Small intestine (tissue), 7 donors: ENCODE data around the gene DDX47. TPM values are rescaled to one million over a fixed set of nuclear protein-coding genes. Genes with fewer than 3 reads are reported as not detected.
A peak's percentile ranks its signal among the peaks of the same experiment; 100 is the strongest.
"Not testable (repeated sequence)": the region's sequence is repeated elsewhere in the genome, so short reads cannot be mapped to it uniquely, and the experiment has no call there.

ENCODE experiments used
- DNase-seq, 2 donors: peaks; one replicate each; pipeline versions ENCODE4 v3.0.0 to v3.0.0-alpha.2; 2013
- FAIRE-seq: peaks from 2 replicates; lab custom pipeline; 2012; peaks lifted over from hg19 to GRCh38; lab: Jason Lieb, UNC
- H3K27ac ChIP-seq, 3 donors: one replicate each; pipeline ENCODE4 v1.5.1; 2013; ENCODE audit warnings: low read length in 2 of 3, mild to moderate bottlenecking in 2 of 3, control low read depth in 1 of 3, inconsistent platforms in 1 of 3, low read depth in 1 of 3, moderate library complexity in 1 of 3
- H3K27me3 ChIP-seq, 3 donors: one replicate each; pipeline ENCODE4 v1.6.1; 2013; ENCODE audit warnings: low read length in 3 of 3, inconsistent platforms in 1 of 3; ENCODE audit not compliant: control insufficient read depth in 3 of 3, insufficient read depth in 3 of 3
- H3K36me3 ChIP-seq, 3 donors: one replicate each; pipeline ENCODE4 v1.6.1; 2013; ENCODE audit warnings: low read length in 3 of 3, inconsistent platforms in 1 of 3, low read depth in 1 of 3, mild to moderate bottlenecking in 1 of 3, moderate library complexity in 1 of 3; ENCODE audit not compliant: control insufficient read depth in 3 of 3, insufficient read depth in 2 of 3
- H3K4me1 ChIP-seq, 3 donors: one replicate each; pipeline ENCODE4 v1.6.1; 2013; ENCODE audit warnings: low read length in 2 of 3, inconsistent platforms in 1 of 3, low read depth in 1 of 3, mild to moderate bottlenecking in 1 of 3, moderate library complexity in 1 of 3; ENCODE audit not compliant: control insufficient read depth in 3 of 3, insufficient read depth in 2 of 3
- H3K4me3 ChIP-seq, 3 donors: one replicate each; pipeline ENCODE4 v1.5.1; 2013; ENCODE audit warnings: low read length in 3 of 3, control low read depth in 1 of 3, inconsistent platforms in 1 of 3, low read depth in 1 of 3, mild to moderate bottlenecking in 1 of 3, moderate library complexity in 1 of 3
- H3K9me3 ChIP-seq, 2 donors: one replicate each; pipeline ENCODE4 v1.6.1; 2013; ENCODE audit warnings: low read depth in 1 of 2, low read length in 1 of 2; ENCODE audit not compliant: control insufficient read depth in 2 of 2, insufficient read depth in 1 of 2
- WGBS, 3 donors: extraction: QIAGEN DNeasy Blood & Tissue Kit; methylation state at CpG; one replicate each; pipeline ENCODE4 v1.1.7; 2013; 5-methylcytosine and 5-hydroxymethylcytosine counted together
- polyA plus RNA-seq, 4 donors: library from polyadenylated mRNA; stranded (reverse) in 3 of 4; unstranded in 1 of 4; fragments of 200-250 nt in 3 of 4; fragments of 120-200 nt in 1 of 4; gene quantifications; one replicate each; pipeline versions ENCODE4 v1.2.1 to v1.2.3, GENCODE V29; 2013
- donor health status: healthy with polysubstance abuse.
- donor health status: control.
- donor health status: control.
- donor health status: Bipolar disorder and iron deficiency.
- donor health status: healthy.

DDX47 gene
- polyA plus RNA-seq, 4 donors, result 25.5 to 52.7 (median 33.6) TPM

DNA sequence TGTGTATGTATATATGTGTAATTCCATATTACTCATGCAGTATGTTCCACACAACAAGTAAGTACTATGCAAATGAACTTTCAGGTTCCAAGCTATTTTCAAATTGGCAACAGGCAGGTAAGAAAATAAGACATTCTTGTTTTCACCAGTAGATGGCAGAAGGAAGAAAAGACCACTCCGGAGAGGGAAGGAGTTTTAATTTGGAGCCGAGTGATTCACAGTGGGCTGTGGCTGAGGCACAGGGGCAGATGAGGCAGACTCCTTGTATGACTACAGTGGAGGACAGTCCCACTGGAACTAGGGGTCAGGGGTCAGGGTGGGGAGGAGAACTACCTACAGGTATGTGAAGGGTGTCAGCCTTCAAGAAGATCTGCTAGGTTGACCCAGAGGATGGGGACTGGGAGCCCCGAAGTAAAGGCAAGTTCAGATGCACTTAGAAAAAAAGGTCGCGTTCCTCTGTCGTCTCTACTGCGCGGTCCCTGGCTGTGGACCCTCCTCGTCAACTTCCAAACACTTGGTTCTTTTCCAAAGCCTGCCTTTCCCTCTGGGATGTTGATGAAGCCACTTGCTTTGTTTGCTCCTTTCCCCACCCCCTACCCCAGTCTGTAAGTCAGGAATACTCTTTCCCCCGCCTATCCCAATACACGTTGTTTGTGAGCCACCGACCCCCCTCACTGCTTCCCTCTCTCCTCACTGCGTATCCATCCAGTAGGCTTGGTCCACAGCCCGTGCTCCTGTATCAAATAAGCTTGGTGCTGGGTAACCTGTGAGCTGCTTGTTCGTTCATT, 24.1 kb downstream of the DDX47 start:
- H3K27ac ChIP-seq, result peak overlapping the region; percentile 61 to 89 (median 87)
- peaks cover 0 to 20% (median 6%) of the 10 kb centered on the region in 3 donors for H3K36me3 ChIP-seq
- WGBS, 3 donors, result 52 to 58% (median 56%) methylated on average over 15 of the region's 15 CpGs
- H3K4me1 ChIP-seq, result peaks cover 5 to 52% (median 7%) of the 10 kb centered on the region in 3 donors
- FAIRE-seq (no peak), DNase-seq (peak; percentile 77 to 81)
- no peaks in the 10 kb centered on the region for H3K9me3 ChIP-seq
- no peak overlapping the region for H3K4me3 ChIP-seq
- no peaks in the 10 kb centered on the region for H3K27me3 ChIP-seq

DNA sequence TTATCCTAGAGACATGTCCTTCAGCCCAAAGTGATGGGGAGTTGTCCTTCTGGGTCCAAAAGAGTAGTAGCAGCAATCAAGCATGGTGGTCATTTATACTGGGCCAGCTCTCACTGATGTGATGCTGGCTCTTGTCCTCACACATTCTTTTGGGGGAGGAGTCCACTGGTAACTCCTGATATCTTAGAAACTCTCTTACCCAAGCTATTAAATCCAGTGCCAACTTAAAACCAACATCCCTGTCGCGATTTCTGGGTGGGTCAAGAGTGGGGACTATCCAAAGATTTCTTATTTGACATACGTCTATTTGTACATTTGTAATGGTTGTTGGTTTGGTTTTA, 24.6 kb downstream of the DDX47 start:
- 86 to 99% (median 94%) methylated on average over 3 of the region's 3 CpGs for WGBS, 3 donors
- Histone ChIP-seq H3K36me3 (peaks cover 0 to 15% (median 3%) of the 10 kb centered on the region in 3 donors), H3K4me3 (no peak overlapping the region), H3K27ac (peak overlapping the region in 2 of 3 donors; percentile 61 to 87), H3K4me1 (peaks cover 5 to 52% (median 7%) of the 10 kb centered on the region in 3 donors), H3K27me3 (no peaks in the 10 kb centered on the region), H3K9me3 (no peaks in the 10 kb centered on the region)
- FAIRE-seq (no peak), DNase-seq (peak in 1 of 2 donors; percentile 8)

DNA sequence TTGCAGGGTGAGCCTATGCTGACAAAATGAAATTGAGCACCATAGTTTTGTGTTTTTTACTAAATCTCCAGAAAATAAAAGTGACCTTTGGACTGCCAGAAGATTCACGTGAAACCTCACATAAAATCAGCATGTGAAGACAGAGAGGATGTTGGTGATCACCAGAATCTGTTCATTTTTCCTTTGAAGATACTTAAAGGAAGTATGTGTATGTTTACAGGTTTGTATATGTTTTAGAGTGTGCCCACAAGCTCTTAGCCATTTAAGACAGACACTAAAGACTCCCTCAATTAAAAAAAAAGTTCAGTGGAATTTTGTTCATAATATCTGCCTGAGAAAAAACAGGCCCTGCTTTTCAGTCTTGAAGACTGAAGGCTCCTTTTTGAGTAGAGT, 25.9 kb downstream of the DDX47 start:
- H3K9me3 ChIP-seq, result no peaks in the 10 kb centered on the region
- no peak for DNase-seq
- H3K4me3 ChIP-seq, result no peak overlapping the region
- no peaks in the 10 kb centered on the region for H3K27me3 ChIP-seq
- FAIRE-seq, result no peak
- H3K36me3 ChIP-seq, result peaks cover 0 to 6% (median 0%) of the 10 kb centered on the region in 3 donors
- no peak overlapping the region for H3K27ac ChIP-seq
- 47 to 80% (median 69%) methylated on average over 1 of the region's 1 CpG for WGBS, 3 donors
- peaks cover 5 to 52% (median 7%) of the 10 kb centered on the region in 3 donors for H3K4me1 ChIP-seq

DNA sequence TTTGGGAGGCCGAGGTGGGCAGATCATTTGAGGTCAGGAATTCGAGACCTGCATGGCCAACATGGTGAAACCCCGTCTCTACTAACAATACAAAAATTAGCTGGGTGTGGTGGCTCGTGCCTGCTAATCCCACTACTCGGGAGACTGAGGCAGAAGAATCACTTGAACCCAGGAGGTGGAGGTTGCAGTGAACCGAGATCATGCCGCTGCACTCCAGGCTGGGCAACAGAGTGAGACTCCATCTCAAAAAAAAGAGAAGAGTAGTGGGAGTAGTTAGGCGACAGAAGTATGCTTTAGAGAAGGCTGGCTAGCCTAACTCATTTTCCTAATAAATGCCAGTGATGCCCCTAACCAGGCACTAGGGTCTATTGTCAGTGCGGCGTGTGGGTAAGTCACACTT, 26.3 kb downstream of the DDX47 start:
- not testable (repeated sequence) for FAIRE-seq, H3K4me3 ChIP-seq, H3K36me3 ChIP-seq, DNase-seq, H3K27me3 ChIP-seq, H3K9me3 ChIP-seq
- WGBS, 3 donors, result 76 to 88% (median 83%) methylated on average over 10 of the region's 10 CpGs
- Histone ChIP-seq H3K27ac (peak overlapping the region; percentile 27 to 62 (median 41)), H3K4me1 (peaks cover 5 to 52% (median 7%) of the 10 kb centered on the region in 3 donors)

DNA sequence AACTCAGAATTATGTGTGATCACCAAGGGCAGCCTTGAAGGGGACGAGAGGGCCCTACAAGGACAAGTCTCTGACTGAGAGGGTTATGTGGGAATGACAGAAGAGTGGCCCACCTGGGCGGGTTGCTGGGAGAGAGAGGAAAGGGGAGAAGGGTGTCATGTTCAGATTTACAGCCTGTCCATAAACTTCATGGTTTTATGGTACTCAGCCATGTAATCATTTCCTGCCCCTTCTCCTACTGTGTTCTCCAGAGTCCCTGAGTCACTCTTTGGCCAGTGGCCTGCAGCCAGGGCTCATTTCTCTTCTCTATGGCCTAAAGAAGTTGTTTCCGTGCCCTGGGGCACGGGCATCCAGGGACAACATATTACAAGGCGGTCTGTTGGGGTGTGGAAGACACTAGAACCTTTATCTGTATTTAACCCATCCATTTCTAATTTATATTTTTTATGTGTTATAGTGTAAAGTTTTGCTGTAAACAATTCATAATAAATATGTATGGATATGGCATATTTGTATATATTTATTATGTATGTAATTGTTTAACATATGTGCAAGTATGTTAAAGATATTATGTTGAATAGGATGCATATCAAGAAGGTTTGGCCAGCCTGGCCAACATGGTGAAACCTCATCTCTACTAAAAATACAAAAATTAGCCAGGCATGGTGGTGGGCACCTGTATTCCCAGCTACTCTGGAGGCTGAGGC, 26.9 kb downstream of the DDX47 start:
- FAIRE-seq, result no peak
- Histone ChIP-seq H3K4me3 (no peak overlapping the region), H3K9me3 (no peaks in the 10 kb centered on the region), H3K27ac (peak overlapping the region; percentile 27 to 62 (median 53)), H3K36me3 (peaks cover 0 to 6% (median 0%) of the 10 kb centered on the region in 3 donors), H3K27me3 (no peaks in the 10 kb centered on the region), H3K4me1 (peaks cover 5 to 47% (median 7%) of the 10 kb centered on the region in 3 donors)
- 13 to 61% (median 34%) methylated on average over 5 of the region's 5 CpGs for WGBS, 3 donors
- peak; percentile 89 for DNase-seq

DNA sequence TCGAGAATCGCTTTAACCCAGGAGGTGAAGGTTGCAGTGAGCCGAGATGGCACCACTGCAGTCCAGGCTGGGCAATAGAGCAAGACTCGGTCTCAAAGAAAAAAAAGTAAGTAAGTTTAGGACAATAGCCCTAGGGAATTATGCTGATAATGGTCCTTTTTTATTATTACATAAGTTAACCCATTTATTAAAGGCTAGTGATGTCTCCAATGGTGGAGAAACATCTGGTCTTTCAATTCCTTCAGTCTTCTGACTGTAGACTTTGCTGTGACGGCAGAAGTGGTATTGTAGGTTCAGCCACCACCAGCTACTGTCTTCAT, 27.4 kb downstream of the DDX47 start:
- H3K4me3 ChIP-seq, result no peak overlapping the region
- peaks cover 0 to 6% (median 0%) of the 10 kb centered on the region in 3 donors for H3K36me3 ChIP-seq
- DNase-seq (no peak), FAIRE-seq (no peak)
- WGBS, 3 donors, result 85 to 90% (median 85%) methylated on average over 5 of the region's 5 CpGs
- H3K4me1 ChIP-seq, result peaks cover 5 to 43% (median 6%) of the 10 kb centered on the region in 3 donors
- H3K27ac ChIP-seq, result peak overlapping the region in 2 of 3 donors; percentile 27 to 29
- H3K9me3 ChIP-seq, result no peaks in the 10 kb centered on the region
- no peaks in the 10 kb centered on the region for H3K27me3 ChIP-seq

DNA sequence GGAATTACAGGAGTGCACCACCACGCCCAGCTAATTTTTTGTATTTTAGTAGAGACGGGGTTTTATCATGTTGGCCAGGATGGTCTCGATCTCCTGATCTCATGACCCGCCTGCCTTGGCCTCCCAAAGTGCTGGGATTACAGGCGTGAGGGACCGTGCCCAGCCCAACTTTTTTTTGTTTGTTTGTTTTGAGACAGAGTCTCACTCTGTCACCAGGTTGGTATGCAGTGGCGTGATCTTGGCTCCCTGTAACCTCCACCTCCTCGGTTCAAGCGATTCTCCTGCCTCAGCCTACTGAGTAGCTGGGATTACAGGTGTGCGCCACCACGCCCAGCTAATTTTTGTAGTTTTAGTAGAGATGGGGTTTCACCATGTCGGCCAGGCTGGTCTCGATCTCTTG, 28.3 kb downstream of the DDX47 start:
- H3K27me3 ChIP-seq, H3K4me3 ChIP-seq, H3K27ac ChIP-seq, FAIRE-seq, H3K9me3 ChIP-seq, H3K36me3 ChIP-seq, DNase-seq: not testable (repeated sequence)
- peaks cover 2 to 35% (median 5%) of the 10 kb centered on the region in 3 donors for H3K4me1 ChIP-seq
- WGBS, 3 donors, result 87 to 91% (median 89%) methylated on average over 12 to 13 of the region's 13 CpGs

DNA sequence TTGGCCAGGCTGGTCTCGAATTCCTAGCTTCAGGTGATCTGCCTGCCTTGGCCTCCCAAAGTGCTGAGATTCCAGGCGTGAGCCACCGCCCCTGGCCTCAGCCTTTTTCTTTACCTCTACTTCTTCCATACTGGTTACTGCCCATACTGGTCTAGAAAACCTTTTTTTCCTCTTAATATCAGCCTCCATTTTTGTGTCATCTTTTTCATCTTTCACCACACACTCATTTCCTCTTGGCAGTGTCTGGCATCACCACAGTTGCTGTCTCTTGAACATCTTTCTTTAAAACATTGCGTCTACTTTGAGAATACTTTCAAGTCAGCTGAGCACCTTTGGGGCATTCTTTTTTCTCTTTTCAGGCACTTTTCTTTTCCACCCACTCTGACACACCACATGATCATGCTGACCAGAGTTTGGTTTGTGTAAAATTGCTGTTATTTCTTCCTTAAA, 32.7 kb downstream of the DDX47 start:
- no peaks in the 10 kb centered on the region for H3K27me3 ChIP-seq
- H3K9me3 ChIP-seq, result peaks cover 0 to 4% of the 10 kb centered on the region in 2 donors
- H3K4me3 ChIP-seq, result no peak overlapping the region
- no peak for FAIRE-seq
- 93 to 94% (median 93%) methylated on average over 4 of the region's 4 CpGs for WGBS, 3 donors
- no peak overlapping the region for H3K27ac ChIP-seq
- no peak for DNase-seq
- H3K4me1 ChIP-seq, result no peaks in the 10 kb centered on the region
- peaks cover 0 to 3% (median 0%) of the 10 kb centered on the region in 3 donors for H3K36me3 ChIP-seq
